K562 (cell line): ENCODE measurements around the gene ELP5. TPM values are rescaled to one million over a fixed set of nuclear protein-coding genes. Genes with fewer than 3 reads are reported as not detected.
A peak's percentile ranks its signal among the peaks of the same experiment; 100 is the strongest.

Experiments used
- BCOR ChIP-seq: fragments of 450-650 bp; IDR thresholded peaks from 2 replicates; pipeline ENCODE4 v1.6.1; 2016
- DMBX1 ChIP-seq: fragments of 250-450 bp; sonication (Bioruptor Pico); IDR thresholded peaks from 2 replicates; pipeline ENCODE4 v1.8.0; 2022; ENCODE audit warnings: inconsistent platforms, mild to moderate bottlenecking, moderate library complexity, borderline replicate concordance
- EP400 ChIP-seq: fragments of 450-650 bp; IDR thresholded peaks from 2 replicates; pipeline ENCODE4 v1.6.1; 2017; ENCODE audit warnings: antibody characterized with exemption, mild to moderate bottlenecking, moderate library complexity
- GABPB1 ChIP-seq: sonication (generic); formaldehyde crosslinking; IDR thresholded peaks from 2 replicates; pipeline ENCODE4 v1.8.0; 2022; ENCODE audit warnings: mild to moderate bottlenecking, missing genetic modification reagents
- KAT7 ChIP-seq: sonication (generic); formaldehyde crosslinking; IDR thresholded peaks from 2 replicates; pipeline ENCODE4 v1.8.0; 2022; ENCODE audit warnings: missing genetic modification reagents, mild to moderate bottlenecking, borderline replicate concordance
- PCBP1 ChIP-seq: fragments of 200-400 bp; formaldehyde crosslinking; IDR thresholded peaks from 2 replicates; pipeline ENCODE4 v1.6.1; 2018; ENCODE audit warnings: mild to moderate bottlenecking, low read depth, low read length; ENCODE audit not compliant: poor library complexity, severe bottlenecking
- POLR2G ChIP-seq: fragments of 200-400 bp; formaldehyde crosslinking; IDR thresholded peaks from 2 replicates; pipeline ENCODE4 v1.6.1; 2017; ENCODE audit warnings: low read depth, mild to moderate bottlenecking, antibody characterized with exemption, low read length, moderate library complexity
- SAFB ChIP-seq: fragments of 200-400 bp; formaldehyde crosslinking; IDR thresholded peaks from 2 replicates; pipeline ENCODE4 v1.6.1; 2017; ENCODE audit warnings: low read depth, low read length, borderline replicate concordance
- SMARCE1 ChIP-seq: fragments of 450-650 bp; IDR thresholded peaks from 2 replicates; pipeline ENCODE4 v1.7.1; 2016; ENCODE audit warnings: mild to moderate bottlenecking
- SREBF2 ChIP-seq: sonication (generic); formaldehyde crosslinking; IDR thresholded peaks from 2 replicates; pipeline ENCODE4 v1.4.0; 2020; ENCODE audit warnings: mild to moderate bottlenecking, missing genetic modification reagents
- SRSF7 ChIP-seq: fragments of 200-400 bp; formaldehyde crosslinking; optimal IDR thresholded peaks from 2 replicates; pipeline ENCODE3; 2017; ENCODE audit warnings: mild to moderate bottlenecking, low read depth, low read length
- STAT5A ChIP-seq: IDR thresholded peaks from 2 replicates; pipeline ENCODE4 v1.6.1; 2012; ENCODE audit warnings: low read length, inconsistent platforms, borderline replicate concordance
- TARDBP ChIP-seq: fragments of 450-650 bp; IDR thresholded peaks from 2 replicates; pipeline ENCODE4 v1.6.1; 2016
- XRCC4 ChIP-seq: IDR thresholded peaks from one replicate; pipeline ENCODE4 v1.6.1; 2011; ENCODE audit not compliant: insufficient read depth, insufficient read length; ENCODE audit errors: extremely low read depth
- ZC3H8 ChIP-seq: fragments of 450-650 bp; IDR thresholded peaks from 2 replicates; pipeline ENCODE4 v1.6.1; 2017
- ZFP1 ChIP-seq: fragments of 450-650 bp; formaldehyde crosslinking; IDR thresholded peaks from 2 replicates; pipeline ENCODE4 v1.4.0; 2020; ENCODE audit warnings: mild to moderate bottlenecking, mixed read lengths
- ZNF263 ChIP-seq: sonication (generic); formaldehyde crosslinking; IDR thresholded peaks from 2 replicates; pipeline ENCODE4 v1.8.0; 2022; ENCODE audit warnings: mild to moderate bottlenecking, missing genetic modification reagents, borderline replicate concordance
- polyA plus RNA-seq, 8 experiments: library from polyadenylated mRNA; depleted of rRNA in 4 of 8; stranded (reverse) in 5 of 8; unstranded in 3 of 8; fragments of >200 nt; fragmentation: Nextera tagmentation in 2 of 8; fragmentation: Illumina TruSeq in 1 of 8; extraction: Ambion mirVana in 2 of 8; extraction: Trizol in 1 of 8; gene quantifications; 2 replicates each; pipeline versions ENCODE4 v1.2.1 to v1.2.3, GENCODE V29; 2011 to 2014; ENCODE audit warnings: inconsistent platforms in 1 of 8, missing spikeins in 1 of 8
- total RNA-seq, 7 experiments: library from RNA; depleted of rRNA in 6 of 7; stranded (reverse); fragments of >200 nt in 6 of 7; fragmentation: Illumina TruSeq in 2 of 7; extraction: Trizol in 2 of 7; gene quantifications; 2 replicates each; pipeline versions ENCODE4 v1.2.1 to v1.2.3, GENCODE V29; 2011 to 2021; ENCODE audit warnings: low replicate concordance in 1 of 7
- TF ChIP-seq, protein P1 (sequence below): fragments of 450-650 bp; IDR thresholded peaks from 2 replicates; pipeline ENCODE4 v1.6.1; 2018; ENCODE audit warnings: mild to moderate bottlenecking, low read depth; ENCODE audit not compliant: partially characterized antibody
- TF ChIP-seq, protein P2 (sequence below): fragments of 450-650 bp; IDR thresholded peaks from 2 replicates; pipeline ENCODE4 v1.6.1; 2016; ENCODE audit warnings: antibody characterized with exemption
- TF ChIP-seq, protein P3 (sequence below): fragments of 250-450 bp; sonication (Bioruptor Pico); IDR thresholded peaks from 2 replicates; pipeline ENCODE4 v1.4.0; 2020; ENCODE audit warnings: mild to moderate bottlenecking, moderate library complexity
- TF ChIP-seq, protein P4 (sequence below): fragments of 450-650 bp; IDR thresholded peaks from 2 replicates; pipeline ENCODE4 v1.7.1; 2018; ENCODE audit warnings: mild to moderate bottlenecking, low read depth; ENCODE audit not compliant: partially characterized antibody

The ELP5 gene
- total and polyA plus RNA-seq, 9 of the 15 experiments (the other 6 are each of a cell fraction or from before 2014, with no cell fraction given): 25.7 to 77.9 (median 52.9) TPM

DNA sequence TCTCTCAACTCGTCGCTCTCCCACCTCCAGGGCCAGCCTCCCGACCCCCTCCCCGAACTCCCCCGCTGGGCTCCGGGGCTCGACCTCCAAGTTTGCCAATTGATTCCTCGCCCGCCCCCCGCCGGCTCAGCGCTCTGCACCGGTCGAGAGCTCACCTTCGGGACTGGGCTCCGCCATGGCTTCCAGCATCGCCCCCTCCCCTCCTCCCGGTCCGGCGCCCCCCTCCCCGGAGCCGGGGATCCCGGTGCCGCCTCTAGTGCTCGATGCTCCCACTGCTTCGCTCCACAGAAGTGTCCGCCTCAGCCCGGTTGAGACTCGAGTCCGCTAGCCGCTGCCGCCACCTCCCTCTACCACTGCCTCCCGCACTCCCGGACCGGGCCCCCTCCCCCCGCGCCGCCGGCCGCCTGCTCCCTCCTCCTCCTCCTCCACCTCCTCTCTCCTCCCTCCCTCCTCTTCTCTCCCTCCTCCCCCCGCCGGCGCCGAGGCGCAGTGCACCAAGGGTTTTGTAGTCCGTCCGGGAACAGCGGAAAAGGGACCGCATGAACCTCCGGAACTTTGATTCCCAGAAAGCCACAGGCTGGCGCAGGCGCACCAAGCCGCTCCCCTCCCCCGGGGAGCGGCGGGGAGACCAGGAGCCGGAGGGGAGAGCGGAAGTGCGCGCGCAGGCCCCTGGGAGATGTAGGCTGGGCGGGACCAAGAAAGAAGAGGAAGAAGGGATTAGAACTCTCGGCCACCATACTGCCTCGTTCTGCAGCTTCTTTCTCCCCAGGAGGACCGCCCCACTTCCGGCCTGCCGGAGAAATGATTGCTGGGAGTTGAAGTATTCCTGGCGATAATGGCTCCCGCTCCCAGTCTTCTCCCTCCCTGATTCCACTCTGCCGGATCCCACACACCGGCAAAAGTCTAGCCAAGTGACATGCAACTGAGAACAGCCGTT lies 12.7 kb upstream of the ELP5 start, which contains the start of gene PHF23 (continued):
- peak; percentile 80 for TF ChIP-seq POLR2G
- TF ChIP-seq SAFB: no peak
- TF ChIP-seq SREBF2 (CRISPR knock-in tag): no peak
- TF ChIP-seq, protein P1, sequence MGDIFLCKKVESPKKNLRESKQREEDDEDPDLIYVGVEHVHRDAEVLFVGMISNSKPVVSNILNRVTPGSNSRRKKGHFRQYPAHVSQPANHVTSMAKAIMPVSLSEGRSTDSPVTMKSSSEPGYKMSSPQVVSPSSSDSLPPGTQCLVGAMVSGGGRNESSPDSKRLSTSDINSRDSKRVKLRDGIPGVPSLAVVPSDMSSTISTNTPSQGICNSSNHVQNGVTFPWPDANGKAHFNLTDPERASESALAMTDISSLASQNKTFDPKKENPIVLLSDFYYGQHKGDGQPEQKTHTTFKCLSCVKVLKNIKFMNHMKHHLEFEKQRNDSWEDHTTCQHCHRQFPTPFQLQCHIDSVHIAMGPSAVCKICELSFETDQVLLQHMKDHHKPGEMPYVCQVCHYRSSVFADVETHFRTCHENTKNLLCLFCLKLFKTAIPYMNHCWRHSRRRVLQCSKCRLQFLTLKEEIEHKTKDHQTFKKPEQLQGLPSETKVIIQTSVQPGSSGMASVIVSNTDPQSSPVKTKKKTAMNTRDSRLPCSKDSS: no peak
- TF ChIP-seq PCBP1: peak; percentile 67
- no peak for TF ChIP-seq DMBX1
- no peak for TF ChIP-seq ZC3H8
- TF ChIP-seq, protein P2, sequence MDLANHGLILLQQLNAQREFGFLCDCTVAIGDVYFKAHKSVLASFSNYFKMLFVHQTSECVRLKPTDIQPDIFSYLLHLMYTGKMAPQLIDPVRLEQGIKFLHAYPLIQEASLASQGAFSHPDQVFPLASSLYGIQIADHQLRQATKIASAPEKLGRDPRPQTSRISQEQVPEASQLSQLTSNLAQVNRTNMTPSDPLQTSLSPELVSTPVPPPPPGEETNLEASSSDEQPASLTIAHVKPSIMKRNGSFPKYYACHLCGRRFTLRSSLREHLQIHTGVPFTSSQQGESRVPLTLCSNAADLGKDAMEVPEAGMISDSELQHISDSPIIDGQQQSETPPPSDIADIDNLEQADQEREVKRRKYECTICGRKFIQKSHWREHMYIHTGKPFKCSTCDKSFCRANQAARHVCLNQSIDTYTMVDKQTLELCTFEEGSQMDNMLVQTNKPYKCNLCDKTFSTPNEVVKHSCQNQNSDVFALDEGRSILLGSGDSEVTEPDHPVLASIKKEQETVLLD: peak; percentile 94
- TF ChIP-seq SMARCE1: no peak
- TF ChIP-seq EP400: peak; percentile 59
- TF ChIP-seq XRCC4: no peak
- no peak for TF ChIP-seq ZFP1
- no peak for TF ChIP-seq TARDBP
- TF ChIP-seq, protein P3, sequence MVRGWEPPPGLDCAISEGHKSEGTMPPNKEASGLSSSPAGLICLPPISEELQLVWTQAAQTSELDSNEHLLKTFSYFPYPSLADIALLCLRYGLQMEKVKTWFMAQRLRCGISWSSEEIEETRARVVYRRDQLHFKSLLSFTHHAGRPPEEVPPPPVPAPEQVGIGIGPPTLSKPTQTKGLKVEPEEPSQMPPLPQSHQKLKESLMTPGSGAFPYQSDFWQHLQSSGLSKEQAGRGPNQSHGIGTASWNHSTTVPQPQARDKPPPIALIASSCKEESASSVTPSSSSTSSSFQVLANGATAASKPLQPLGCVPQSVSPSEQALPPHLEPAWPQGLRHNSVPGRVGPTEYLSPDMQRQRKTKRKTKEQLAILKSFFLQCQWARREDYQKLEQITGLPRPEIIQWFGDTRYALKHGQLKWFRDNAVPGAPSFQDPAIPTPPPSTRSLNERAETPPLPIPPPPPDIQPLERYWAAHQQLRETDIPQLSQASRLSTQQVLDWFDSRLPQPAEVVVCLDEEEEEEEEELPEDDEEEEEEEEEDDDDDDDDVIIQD (CRISPR knock-in tag): no peak
- TF ChIP-seq STAT5A: no peak
- TF ChIP-seq, protein P4, sequence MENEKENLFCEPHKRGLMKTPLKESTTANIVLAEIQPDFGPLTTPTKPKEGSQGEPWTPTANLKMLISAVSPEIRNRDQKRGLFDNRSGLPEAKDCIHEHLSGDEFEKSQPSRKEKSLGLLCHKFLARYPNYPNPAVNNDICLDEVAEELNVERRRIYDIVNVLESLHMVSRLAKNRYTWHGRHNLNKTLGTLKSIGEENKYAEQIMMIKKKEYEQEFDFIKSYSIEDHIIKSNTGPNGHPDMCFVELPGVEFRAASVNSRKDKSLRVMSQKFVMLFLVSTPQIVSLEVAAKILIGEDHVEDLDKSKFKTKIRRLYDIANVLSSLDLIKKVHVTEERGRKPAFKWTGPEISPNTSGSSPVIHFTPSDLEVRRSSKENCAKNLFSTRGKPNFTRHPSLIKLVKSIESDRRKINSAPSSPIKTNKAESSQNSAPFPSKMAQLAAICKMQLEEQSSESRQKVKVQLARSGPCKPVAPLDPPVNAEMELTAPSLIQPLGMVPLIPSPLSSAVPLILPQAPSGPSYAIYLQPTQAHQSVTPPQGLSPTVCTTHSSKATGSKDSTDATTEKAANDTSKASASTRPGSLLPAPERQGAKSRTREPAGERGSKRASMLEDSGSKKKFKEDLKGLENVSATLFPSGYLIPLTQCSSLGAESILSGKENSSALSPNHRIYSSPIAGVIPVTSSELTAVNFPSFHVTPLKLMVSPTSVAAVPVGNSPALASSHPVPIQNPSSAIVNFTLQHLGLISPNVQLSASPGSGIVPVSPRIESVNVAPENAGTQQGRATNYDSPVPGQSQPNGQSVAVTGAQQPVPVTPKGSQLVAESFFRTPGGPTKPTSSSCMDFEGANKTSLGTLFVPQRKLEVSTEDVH: peak; percentile 55
- TF ChIP-seq SRSF7: no peak
- TF ChIP-seq GABPB1 (CRISPR knock-in tag): peak; percentile 97
- TF ChIP-seq BCOR: no peak
- no peak for TF ChIP-seq KAT7 (CRISPR knock-in tag)
- TF ChIP-seq ZNF263 (CRISPR knock-in tag): peak; percentile 100
